ENCODE results near the gene OSGEP.

Gene OSGEP

DNA sequence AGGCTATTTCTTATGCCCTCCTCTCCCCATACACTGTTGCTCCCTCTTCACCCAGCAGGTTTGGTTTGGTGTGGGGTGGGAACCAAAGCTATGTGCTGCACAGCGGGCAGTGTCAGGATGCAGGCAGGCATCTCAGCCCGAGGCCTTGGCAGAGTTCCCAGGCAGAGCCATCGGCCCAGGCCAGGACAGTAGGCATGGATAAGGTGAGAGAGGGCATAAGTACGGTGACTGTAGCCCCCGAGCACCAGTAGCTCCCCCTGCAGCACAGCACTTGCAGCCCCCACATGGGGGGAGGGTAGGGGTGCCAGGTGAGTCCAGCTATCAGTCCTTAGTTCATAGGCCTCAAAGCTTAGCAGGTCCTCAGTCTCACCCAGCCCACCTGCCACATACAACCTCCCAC is 25.8 kb downstream of the OSGEP start:
- no peak for DNase-seq

DNA sequence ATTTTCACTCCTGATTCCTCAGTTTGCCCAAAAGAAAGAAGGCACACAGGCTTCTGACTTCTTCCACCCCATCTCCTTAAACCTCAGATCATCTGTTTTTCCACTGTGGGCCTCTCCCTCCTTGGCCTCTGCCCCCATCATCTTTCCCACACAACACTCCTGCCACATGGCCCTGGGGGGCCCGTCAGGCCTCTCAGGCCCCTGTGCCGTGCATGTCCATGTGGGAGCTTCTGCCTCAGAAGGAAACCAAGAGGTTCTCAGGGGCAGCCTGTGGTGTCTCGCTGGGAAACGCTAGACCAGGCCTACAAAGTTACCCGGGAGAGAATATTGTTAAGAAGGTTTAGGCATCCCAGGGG is 26.6 kb downstream of the OSGEP start:
- DNase-seq = no peak

DNA sequence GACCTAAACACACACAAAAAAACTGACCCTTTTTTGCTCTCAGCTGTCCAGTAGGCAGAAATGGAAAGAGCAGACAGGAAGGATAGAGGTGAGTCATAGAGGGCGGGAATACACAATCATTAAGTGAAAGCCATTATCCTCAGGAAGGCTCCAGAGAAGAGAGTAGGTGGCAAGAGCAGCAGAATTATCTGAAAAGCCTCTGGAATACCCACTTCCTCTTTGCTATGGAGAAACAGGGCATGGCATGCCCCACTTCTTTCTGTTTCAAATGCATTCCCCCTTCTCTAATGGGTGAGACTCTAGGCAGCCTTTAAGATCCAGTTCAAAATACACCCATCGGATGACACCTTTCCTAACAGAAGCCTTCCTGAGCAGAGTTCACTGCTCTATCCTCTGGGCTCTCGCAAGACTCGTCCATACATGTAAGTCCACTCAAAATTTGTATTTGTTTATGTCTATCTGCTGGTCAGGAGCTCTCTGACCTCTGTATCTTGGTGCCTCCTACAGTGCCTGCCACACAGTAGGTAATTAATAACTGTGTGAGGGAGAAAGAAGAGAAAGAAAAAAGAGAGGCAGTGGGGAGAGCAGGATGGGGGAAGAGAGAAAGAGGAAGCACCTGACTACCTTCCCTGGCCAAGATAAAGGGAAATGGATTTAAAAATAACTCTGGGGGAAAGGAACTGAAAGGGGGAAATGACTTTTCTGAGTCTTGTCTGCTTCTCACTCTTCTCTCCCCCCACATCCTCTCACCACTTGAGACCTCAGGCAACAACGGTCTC is 27.2 kb downstream of the OSGEP start:
- no peak for DNase-seq

GRCh38 chr14:20424851-20425250 is 29.8 kb downstream of the OSGEP start:
- DNase-seq = no peak

DNA sequence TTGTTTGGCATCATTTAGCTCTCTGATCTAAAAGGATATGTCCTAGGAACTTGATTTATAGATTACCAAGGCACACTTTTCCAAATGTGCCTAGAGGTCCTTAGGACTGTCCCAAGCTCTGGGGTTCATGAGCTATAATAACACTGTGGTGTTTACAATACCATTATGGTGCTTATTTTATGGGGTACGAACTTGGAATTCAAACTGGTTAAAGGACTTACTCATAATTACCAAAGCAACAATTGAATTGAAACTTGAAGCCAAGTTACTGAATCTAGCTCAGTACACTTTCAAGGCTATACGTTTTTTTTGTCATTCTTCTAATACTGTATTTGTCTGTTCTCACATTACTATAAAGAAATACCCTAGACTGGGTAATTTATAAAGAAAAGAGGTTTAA is 31.7 kb downstream of the OSGEP start:
- DNase-seq = no peak

DNA sequence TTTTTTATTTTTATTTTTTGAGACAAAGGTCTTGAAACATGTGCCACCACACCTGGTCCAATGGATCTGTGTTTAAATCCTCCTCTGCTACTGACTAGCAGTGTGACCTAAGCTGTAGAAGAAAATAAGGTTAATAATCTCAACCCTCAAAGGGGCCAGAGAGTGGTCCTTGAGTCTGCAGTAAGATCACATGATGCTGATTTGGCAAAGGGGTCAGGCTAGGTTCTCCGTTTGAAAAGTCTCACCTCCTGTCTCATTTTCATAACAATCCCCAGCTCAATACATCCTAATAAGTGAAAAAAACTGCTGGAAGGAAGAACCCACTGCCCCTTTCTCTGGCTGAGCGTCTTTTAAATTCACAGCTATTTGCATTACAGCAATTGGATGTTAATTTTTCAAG is 33.3 kb downstream of the OSGEP start:
- no peak for DNase-seq

- no peak for DNase-seq
Observed at GRCh38 chr14:20419419-20419818, 35.2 kb downstream of the OSGEP start.

GRCh38 chr14:20418501-20418909 is 36.1 kb downstream of the OSGEP start:
- no peak for DNase-seq

DNA sequence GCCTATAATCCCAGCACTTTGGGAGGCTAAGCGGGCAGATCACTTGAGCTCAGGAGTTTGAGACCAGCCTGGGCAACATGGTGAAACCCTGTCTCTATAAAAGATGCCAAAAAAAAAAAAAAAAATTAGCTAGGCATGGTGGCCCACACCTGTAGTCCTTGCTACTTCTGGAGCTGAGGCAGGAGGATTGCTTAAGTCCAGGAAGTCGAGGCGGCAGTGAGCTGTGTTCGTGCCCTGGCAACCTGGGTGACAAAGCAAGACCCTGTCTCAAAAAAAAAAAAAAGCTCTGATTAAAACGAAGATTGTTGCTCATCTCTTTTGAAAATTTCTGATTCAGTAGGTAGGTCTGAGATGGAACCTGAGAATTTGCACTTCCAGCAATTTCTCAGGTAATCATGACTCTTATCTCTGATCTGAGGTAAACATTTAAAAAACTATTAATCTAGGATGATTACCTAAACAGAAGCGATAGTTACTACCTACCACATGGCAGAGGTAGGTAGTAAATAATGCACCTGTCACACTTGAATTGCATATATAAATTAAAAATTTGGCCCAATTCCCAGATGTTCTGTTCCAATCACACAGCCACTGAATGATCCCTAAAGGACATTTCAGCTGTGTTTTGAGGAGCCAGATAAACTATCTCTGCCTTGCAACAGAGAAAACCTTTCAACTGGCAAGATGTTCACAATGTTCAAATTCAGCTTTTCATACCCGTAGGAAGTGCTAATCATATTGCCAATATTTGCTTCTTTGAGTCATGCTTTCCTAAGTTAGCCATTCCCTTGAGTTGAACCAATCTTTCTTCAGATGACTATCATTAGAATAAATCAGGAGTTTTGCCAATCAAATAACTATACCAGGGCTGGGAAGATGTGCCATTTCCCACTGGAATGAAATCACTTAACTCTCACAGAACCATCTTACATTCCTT is 37.1 kb downstream of the OSGEP start:
- no peak for DNase-seq

GRCh38 chr14:20416223-20416622 is 38.4 kb downstream of the OSGEP start:
- no peak for DNase-seq

GRCh38 chr14:20415782-20416206 is 38.8 kb downstream of the OSGEP start:
- no peak for DNase-seq

DNA sequence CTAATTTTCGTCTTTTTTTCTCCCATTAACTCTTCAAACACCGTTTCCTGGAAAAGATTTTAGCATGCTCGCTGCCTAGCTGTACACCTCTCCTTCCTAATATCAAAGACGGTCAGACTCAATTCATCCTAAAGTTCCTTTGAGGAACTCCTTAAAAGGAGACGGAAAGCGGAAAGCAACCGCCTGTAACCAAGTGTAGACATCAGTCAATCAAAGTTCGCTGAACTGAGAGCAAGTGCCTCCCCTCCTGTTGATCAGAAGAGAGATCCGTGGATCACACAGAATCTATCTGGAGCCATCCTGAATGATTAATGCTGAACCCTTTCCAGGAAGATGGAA is 40.9 kb downstream of the OSGEP start:
- DNase-seq = no peak

DNA sequence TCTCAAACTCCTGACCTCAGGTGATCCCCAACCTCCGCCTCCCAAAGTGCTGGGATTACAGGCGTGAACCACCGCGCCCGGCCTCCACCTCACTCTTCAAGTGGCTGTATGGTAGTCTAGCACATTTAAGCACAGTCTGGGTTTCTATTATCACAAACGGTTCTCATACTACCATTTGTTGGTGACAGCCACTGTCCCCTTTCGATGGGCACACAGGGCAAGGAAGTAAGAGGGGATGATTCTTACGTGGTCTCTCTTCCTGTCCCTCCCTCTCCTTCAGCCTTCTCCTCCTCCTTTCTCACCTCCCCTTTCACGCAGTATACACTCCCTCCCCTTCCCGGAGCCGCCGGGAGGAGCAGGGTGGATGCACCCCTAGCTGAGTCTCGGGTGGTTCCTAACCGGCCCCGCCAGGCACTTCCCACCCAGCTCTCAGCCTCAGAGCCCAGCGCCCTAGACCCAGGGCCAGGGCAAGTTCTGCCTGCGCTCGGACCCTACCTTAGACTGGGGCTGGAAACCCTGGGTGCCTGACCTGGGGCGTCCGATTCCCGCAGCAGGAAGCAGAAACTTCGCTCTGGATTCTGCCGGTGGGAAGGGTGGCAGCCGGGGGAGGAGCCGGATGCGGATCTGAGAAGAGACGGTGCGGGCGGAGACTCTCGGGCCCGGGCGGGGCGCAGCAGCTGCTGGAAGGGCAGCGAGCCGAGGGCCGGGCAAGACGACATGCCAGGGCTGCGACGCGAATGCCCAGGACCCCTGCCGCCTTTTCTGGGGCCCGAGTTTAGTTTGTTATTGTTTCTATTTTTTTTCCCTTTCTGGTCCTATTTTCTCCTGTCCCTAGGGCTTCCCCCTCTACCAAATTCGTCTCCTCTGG is 41.5 kb downstream of the OSGEP start, which contains the start of gene TEP1:
TEP1 (minus strand) TSS at position 626 of the 868 bp plus-strand sequence. CDS start 5,062 bp downstream, outside the sequence.
- peak; percentile 62 for DNase-seq

DNA sequence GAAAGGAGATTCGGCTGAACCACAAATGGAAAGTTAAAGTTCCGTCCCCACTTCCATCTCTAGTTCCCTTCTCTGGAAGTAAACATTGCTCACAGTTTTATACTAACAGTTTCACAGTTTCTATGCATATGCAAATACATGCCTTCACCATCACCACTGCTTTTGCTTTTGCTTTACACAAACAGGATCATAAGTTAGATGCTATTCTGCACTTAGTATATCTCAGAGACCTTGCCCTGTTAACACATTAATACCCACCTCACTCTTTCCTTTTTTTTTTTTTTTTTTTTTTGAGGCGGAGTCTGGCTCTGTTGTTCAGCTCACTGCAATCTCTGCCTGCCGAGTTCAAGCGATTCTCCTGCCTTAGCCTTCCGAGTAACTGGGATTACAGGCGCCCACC is 42.2 kb downstream of the OSGEP start:
- DNase-seq = no peak

GRCh38 chr14:20409226-20409625 is 45.4 kb downstream of the OSGEP start:
- DNase-seq = no peak

DNA sequence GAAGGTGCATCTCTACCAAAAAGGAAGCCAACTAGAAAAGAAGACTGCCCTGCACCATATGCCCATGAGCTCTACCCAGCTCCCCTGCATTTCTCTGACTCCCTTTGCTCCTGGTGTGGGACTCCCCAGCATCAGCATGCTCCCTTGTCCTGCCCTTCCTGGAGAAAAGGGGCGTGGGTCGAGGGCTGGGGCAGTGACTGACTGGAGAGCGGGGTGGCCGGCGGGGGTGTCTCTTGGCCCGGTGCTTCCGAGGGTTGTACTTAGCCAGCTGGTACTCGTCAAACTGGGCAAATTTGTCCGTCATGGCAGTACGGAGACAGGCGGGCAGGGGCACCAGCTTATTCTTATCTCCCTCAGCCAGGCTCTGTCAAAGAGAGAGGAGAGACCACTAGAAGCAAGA is 51.1 kb downstream of the OSGEP start:
- DNase-seq = no peak

DNA sequence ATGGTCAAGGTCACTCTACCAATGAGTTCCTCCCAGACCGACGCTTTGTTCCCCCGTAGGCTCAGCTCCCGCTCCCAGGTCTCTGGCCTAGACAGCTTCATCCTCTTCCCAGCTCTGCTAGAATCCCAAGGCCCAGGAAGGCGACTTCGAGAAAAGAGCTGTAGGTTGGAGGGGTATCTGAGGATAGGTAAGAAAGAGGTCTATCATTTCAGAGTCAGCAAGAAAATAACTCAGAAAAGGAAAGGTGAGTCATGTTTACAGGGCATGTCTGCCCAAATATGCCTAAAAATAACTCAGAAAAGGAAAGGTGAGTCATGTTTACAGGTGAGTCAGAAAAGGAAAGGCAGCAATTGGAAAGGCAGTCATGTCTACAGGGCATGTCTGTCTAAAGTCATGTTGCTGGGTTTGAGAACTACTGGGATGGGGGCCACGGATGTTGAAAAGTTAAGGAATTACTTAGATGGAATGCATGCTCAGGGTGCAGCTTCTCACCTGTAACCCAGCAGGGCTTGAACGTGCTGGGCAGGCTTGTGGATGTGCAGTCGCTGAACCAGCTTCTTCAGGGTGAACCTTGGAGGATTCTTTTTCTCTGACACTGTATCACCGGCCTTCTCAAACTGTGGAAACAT is 53.5 kb downstream of the OSGEP start:
- no peak for DNase-seq

GRCh38 chr14:20400589-20400964 is 54.0 kb downstream of the OSGEP start:
- DNase-seq = no peak

DNA sequence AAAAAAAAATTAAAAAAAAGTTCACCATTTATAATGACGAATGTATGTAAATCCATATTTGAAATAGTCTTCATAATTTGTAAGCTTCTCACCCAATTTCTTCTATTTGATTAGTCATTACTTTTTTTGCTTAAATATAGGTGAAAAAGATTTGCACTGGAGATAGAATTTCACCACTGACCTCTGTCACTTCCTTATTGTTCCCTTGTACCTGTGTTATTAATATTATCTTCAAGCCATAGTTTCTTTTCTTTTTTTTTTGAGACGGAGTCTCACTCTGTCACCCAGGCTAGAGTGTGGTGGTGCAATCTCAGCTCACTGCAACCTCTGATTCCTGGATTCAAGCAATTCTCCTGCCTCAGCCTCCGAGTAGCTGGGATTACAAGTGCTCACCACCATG is 57.1 kb downstream of the OSGEP start:
- no peak for DNase-seq
